HG03378 (cell line): ENCODE measurements around the gene PGAM2.
A peak's percentile ranks its signal among the peaks of the same experiment; 100 is the strongest.

Source experiments
- ATAC-seq: cut with Tn5 transposase; IDR thresholded peaks from one replicate; pipeline ENCODE4 v1.9.1; 2021; ENCODE audit warnings: mild to moderate bottlenecking, moderate library complexity; ENCODE audit not compliant: unreplicated experiment

Gene PGAM2

DNA sequence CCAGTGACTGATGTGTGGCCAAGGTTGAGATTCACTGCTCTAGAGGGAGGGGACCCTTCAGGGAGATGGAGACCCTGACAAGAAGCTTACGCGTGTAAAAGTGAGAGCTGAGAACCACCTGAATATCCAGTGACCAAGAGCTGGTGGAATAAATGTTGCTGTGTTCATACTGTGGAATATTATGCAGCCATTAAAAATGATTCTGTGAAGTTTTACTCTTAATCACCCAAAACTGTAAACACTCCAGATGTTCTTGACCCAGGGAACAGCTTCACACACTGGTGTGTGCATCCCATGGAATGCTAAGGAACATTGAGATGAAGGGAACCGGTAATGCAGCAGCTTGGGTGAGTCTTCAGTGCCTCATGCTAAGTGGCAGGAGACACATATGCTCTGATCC lies 21.3 kb upstream of the PGAM2 start:
- ATAC-seq, result no peak

DNA sequence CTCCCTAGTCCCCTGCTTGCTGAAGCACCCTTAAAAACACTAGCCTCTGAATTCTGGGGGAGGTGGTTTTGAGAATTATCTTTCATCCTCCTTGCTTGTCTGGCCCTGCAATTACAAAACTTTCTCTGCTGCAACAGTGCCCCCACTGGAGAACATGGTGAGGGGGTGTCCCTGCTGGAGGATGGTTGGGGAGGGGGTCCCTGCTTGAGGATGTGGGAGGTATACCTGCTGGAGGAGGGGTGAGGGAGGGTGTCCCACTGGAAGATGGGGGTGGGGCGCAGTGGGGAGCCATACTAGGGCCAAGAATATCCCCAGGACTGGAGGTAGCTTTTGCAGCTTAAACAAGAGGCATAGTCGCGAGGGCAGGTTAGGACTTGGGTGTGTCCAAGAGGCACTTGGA lies 20.2 kb upstream of the PGAM2 start:
- no peak for ATAC-seq

DNA sequence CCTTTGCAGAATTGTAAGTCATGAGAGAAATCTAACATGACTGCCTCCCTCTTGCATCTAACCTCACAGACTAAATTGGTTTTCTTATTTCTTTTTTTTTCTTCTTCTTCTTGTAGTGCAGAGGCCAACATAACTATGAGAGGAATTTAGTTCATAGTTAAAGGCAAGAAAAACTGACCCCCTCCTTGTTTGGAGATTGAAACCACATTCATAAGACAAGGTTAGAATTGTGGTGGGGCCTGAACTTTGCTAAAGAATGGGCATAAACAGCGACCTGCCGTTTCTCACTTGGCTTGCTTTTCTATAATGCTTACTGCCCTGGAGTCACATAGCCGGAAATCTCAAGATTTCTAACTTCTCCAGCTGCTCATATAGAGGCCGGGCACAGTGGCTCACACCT lies 19.3 kb upstream of the PGAM2 start:
- no peak for ATAC-seq

DNA sequence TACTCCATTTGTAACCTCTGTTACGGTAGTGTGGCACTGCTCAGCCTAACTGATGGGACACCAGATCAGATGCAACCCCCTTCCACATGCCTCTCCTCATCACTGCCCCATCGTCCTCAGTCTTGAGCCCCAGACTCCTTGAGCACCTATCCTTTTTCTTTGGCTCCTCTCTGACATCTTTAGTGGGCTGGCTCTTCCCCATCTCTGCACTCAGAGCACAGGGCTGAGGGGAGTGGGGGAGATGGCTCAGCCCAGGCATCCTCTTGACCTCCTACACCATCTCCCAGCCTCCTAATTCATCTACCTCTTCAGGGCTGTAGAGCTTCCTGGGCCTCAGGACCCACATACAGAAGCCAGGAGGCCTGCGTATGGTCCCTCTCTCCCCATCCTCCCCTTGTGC lies 18.4 kb upstream of the PGAM2 start:
- no peak for ATAC-seq

DNA sequence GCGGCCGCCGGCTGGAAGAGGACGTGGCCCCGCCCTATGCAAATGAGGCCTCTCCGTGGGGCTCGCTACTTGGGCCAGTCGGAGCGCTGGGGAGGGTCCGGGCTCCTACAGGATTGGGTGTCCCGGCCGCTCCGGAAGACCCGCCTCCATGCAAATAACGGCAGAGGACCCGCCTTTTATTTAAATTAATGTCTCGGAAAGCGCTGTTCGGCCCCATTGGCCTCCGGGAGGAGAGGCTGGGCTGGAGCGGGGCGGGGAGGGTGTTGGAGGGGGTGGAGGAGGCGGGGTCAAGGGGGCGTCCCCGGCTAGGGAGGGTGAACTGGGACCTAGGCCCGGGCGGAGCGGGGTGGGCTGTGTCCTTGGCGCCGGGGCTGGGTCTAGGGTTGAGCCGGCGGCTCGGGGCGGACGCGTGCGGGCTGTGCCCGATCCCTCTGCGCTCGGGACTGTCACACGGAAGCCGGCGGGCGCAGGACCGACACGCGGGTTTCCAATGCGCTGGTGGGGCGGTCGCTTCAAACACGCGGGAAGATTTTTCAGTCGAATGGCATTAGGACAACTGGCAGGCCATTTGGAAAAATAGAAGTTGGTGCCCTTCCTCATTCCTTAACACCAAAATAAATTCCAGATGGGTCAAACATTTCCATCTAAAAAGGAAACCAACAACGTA lies 17.3 kb upstream of the PGAM2 start:
- peak; percentile 84 for ATAC-seq

DNA sequence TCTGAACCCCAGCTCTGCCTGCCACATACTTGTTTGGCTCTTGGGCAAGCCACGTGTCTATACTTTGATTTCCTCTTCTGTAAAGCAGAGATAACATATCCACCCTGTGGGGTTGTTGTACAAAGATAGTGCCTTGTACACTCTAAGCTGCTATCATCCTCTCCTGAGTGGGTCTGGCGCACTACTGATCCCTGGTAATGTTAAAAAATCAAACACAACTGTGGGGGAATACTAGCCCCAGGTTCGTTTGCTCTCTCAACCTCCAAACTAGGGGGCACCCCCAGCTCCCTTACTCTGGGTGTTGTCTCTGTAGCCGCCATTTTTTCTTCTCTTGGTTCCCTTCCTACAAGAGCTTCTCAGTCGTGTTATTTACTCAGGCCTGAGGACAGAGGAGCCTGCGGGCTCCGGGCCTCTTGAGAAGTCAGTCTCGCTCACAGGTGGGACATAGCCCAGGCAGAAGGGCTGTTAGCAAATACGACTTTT lies 15.9 kb upstream of the PGAM2 start:
- no peak for ATAC-seq

DNA sequence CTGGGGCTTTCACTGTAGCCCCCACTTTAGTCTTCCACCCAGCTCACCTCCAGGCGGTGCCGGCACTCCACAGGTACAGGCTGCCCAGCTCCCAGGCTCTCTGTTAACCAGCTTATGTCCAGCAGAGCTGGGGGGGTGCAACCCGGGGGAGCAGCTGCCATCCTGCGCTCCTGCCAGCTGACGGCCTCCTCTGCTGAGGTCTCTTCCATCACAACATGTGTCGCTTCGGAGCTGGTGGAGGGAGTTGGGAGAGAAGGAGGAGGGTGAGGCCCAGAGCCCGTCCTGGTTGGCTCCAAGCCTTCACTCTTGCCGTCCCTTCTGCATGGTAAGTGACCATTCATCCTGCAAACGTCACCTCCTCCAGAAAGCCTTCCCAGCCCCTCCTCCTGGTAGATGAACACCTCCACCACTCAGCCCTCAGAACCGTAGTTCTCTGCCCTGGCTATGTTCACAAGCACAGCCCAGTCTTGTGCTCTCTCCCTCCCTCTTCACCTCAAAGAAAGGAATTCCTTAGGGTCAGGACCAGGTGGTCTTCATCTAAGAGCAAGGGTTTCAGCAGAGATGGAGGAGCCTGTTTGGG lies 15.4 kb upstream of the PGAM2 start:
- no peak for ATAC-seq

DNA sequence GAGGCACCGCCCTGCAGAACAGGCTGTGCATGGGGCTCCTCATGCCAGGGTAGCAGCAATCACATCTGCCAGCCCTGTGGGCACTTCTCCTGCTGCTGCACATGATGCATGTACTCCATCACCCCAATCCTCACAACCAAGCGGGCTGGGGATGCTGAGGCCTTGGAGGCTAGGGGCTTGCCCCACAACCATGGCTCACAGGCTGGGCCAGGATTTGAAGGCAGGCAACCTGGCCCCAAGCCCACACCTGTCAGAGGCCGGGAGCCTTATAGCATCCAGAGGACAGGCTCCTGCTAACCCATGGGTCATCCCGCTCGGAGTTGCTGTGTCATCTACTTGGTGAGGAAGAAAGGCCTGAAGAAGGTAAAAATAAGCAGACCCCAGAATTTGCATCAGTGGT lies 14.8 kb upstream of the PGAM2 start:
- no peak for ATAC-seq

DNA sequence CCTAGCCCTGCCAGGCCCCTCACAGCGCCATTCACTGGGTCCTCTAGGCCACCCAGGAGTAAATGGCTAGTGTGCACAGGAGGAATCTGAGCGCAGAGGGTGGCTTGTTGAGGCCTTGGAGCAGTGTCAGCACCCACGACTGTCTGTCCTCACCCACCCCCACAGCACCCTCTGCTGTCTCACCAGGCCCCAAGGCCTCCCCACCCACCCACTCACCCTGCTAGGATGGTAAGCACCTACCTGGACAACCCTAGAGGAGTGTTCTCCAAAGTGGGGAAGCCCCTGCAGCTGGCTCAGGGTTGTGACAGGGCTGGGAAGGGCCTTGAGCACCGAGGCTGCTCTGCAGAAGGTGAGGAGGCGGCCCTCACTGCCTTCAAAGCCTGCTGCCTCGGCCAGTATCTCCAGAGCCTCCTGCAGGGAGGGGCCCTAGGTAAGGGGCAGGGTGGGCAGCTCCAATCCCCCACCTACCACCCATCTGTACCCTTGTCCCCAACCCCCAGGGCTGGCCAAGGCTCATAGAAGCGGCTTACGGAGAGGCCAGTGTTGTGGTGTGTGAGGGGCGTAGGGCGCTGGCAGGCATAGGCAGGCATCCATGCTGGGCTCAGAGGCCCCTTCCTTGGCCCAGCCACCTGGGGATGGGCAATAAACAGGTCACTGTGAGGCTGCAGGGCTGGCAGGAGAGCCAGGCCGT lies 14.1 kb upstream of the PGAM2 start:
- no peak for ATAC-seq

DNA sequence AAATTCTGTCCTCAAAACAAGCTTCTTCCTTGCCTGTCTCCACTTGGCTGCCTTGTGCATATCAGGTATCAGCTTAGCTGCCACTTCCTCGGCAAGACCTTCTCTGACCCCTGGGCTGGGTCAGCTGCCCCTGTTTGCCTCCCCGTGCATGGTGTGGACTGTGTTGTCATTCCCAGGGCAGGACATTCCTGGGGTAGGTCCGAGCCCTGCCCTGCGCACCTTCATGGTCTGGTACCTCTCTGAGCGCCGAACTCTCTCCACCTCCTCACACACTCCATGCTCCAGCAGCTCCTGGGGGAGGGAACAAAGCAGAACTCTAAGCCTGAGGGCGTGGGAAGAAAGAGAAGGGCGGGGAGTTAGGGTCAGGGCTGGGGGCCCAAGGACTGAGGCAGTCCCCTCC lies 13.2 kb upstream of the PGAM2 start:
- ATAC-seq, result no peak

DNA sequence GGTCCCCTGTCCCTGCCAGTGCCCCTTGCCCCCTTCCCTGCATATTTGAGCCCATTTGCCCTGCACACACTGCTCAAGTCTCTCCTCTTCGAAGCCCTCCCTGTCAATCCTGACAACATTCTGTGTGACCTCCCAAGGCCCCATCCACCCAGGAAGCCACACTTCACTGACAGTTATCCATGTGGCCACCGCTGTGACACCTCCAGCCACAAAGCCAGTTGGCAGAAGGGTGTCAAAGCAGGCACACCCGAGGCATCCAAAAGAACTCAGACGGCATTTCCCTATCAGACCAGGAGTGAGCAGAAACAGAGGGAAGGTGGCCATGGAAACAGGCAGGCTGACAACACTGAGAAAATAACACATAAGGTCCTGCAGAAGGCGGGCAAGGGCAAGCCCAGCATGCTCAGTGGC lies 12.3 kb upstream of the PGAM2 start:
- no peak for ATAC-seq

DNA sequence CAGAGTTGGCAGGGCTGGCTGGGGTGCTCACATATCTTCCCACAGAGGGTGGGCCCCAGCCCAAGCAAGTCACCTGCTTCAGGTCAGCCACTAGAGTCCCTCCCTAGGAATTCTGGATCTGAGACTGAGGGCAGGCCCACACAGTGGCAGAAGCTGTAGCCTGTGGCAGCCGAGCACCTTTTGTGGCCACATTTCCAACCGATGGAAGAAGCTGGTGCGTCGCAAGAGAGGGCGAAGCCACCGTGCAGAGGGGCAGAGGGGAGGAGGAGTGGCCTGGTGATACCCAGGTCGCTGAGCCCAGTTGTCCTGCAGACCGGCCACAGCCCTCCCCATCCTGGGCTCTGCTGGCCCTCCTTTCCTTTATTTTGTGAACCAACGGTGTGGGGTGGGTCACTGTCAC lies 11.7 kb upstream of the PGAM2 start:
- ATAC-seq, result no peak

DNA sequence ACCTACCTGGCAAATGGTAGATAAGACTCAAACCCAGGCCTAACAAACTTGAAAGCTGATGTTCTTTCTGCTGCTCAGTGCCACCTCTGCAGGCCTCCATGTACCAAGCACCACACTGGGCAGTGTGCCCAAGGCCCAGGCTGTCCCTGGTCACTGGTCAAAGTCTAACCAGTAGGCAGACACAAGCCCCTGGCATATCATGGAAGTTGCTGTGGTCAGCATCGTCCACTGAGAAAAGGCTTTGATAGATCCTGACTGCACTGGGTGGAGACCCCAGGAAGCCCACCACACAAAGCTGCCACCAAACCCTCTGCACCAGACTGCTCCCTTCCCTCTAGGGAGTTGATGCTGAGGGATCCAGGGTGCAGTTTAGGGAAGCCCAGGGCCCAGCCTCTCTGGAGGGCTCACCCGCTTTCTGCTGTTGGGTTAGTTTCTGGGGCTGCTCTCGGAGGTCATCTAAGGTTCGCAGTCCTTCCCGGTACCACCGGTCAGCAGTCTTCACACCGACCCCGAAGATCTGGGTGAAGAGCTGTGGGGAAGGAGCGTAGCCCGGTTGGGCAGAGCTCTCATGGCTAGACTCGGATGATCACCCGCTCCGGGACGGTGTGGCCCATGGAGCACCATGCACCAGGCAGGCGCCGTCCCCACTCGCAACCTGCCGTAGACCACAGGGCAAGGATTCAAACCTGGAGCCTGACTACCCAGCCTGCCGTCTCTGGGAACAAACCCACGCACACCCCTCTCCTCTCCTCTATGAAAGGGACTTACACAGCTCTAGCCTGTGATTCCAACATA lies 10.9 kb upstream of the PGAM2 start:
- ATAC-seq, result no peak

DNA sequence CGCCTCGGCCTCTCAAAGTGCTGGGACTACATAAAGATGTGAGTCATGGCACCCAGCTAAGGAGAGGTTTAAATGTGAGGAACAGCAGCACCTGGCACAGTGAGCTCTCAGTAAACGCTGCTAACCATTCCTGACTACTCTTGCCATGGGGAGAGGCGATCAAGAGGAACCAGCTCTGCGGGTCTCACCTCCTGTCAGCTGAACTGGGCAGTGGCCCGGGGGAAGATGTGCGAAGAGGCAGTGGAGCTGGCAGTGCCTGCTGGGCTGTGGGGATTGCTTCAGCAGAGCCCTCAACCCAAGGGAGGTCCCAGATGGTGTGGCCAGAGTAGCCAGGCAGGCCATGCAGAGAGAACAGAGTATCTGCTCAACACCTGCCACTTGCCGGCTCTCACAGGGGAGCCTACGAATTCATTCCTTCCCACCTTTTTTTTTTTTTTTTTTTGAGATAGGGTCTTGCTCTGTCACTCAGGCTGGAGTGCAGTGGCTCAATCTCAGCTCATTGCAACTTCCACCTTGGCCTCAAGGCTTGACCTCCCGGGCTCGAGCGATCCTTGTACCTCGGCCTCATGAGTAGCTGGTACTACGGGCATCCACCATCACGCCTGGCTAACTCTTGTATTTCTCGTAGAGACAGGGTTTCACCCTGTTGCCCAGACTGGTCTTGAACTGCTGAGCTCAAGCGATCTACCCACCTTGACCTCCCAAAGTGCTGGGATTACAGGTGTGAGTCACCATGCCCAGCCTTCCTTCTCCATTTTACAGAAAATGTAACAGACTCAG lies 10.1 kb upstream of the PGAM2 start:
- no peak for ATAC-seq

DNA sequence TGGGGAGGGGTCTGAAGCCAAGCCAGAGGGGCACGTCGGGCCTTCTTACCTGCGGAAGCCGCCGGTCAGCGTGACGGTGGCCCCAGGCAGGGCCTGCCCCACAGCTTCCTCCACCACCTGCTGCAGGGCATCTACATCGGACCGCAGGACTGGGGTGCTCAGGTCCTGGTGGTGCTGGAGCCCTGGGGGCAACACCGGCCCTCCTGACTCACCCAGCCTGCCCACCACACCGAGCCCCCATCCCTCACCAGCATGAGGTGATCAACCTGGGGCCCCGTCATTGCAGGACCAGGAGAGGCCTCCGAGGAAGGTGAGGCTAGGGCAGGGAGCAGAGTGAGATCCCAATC lies 9.0 kb upstream of the PGAM2 start:
- no peak for ATAC-seq

DNA sequence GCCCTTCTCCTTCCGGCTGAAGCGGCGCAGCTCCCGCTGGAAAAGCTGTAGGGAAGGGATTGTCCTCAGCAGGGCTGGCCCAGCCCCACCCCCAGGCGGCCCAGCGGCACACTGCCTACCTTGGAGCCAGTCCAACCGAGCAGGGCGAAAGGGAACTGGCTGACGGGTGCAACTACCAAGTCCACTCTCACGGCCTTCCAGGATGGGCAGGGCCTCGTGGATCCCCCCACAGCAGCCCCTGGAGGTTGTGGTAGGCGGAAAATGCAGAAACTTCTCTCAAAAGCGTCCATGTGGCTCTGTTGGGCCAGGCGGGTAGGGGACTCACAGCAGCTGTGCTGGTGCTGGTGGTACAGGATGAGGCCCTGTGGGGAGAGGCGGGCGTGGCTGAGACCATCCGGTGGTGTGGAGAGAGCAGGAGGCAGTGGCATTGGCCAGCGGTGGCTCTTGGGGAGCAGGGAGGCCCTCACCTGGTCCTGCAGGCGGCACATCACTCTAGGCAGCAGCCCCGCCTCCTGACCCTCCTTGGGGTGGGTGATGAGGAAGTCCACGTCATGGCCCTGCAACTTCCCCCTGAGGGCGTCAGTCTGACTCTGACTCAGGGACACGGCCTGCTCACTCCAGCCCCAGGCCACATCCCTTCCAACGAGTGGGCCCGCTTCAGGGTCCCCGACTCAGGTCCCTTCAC lies 8.4 kb upstream of the PGAM2 start:
- no peak for ATAC-seq

DNA sequence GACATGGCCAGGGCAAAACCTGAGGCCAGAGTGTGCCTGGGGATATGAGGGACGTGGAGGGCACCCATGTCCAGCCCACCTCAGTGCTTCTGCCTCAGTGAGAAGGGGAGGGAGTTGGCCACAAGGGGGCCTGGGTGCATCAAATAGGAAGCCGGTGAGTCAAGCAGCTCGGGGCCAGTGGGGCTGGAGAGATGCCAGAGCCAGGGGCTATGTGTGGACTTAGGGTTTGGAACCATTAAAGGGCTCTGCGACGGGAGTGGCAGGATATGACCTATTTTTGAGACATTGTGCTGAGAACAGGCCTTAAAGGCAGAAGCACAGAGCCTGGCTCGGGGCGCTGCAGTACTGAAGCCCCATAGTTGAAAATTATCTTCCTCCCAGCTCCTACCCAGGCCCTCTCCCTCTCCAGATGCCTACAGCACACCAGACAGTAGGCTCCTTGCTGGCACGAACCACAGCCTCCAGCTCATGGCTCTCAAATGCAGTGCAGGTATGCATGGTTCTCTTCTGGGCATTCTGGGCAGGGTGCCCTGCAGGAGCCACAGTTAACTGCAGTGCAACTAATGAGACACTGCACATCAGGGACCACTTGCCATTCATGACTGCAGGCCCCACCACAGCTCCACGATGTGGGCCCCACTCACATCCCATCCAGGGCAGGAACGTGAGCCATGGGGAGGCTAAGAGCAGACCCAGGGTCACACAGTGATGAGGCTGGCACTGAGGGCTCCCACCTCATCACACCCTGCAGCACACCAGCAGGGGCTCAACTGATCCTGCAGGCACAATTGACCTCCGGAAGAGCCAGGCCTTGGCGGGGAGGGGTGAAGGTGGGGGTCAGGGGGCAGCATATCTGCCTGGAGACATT lies 7.2 kb upstream of the PGAM2 start:
- ATAC-seq, result no peak

DNA sequence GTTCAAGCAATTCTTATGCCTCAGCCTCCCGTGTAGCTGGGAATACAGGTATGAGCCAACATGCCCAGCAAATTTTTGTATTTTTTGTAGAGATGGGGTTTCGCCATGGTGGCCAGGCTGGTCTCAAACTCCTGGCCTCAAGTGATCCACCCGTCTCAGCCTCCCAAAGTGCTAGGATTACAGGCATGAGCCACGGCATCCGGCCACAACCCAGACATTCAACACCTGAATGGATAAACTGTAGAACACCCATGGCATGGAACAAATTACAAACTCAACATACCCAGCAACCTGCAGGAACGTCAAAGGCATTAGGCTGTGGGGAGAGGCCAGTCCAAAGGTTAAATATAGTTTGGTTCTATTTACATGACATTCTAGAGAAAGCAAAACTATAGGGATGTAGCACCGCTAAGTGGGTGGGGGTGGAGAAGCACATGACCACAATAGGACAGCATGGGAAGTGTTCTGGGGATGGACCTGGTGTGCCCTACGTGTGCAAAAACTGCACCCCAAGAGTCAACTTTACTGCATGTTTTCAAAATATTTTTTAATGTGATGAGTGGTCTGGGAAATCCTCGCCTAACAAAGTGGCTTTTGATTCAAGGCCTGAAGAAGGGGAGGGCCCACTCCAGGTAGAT lies 6.5 kb upstream of the PGAM2 start:
- no peak for ATAC-seq

DNA sequence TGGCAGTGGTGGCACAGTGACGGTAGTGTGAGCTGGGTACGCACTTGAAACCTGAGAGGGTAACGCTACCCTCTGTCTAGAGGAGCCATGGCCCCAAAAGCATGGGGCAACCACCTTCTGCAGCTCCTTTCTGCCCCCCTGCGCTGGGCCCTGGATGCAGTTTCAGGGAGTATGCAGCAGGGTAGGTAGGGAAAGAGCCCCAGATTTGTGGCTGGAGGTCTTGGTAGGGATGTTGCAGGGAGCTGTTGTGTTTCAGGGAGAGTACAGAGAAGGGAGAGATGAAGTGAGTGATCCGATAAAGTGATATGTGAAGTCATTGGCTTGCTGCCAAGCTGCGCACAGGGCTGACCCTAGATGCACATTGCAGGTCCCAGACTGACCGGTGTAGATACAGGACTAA lies 2.7 kb upstream of the PGAM2 start:
- ATAC-seq, result no peak
